ENCODE measurements around the gene INA. TPM values are rescaled to one million over a fixed set of nuclear protein-coding genes. Genes with fewer than 3 reads are reported as not detected.
"Not testable (repeated sequence)": the region's sequence is repeated elsewhere in the genome, so short reads cannot be mapped to it uniquely, and the experiment has no call there.

INA gene
- total RNA-seq, 5 donors from 2014 or later (not counting 1 experiment from before 2014, with no cell fraction given), result not detected

DNA sequence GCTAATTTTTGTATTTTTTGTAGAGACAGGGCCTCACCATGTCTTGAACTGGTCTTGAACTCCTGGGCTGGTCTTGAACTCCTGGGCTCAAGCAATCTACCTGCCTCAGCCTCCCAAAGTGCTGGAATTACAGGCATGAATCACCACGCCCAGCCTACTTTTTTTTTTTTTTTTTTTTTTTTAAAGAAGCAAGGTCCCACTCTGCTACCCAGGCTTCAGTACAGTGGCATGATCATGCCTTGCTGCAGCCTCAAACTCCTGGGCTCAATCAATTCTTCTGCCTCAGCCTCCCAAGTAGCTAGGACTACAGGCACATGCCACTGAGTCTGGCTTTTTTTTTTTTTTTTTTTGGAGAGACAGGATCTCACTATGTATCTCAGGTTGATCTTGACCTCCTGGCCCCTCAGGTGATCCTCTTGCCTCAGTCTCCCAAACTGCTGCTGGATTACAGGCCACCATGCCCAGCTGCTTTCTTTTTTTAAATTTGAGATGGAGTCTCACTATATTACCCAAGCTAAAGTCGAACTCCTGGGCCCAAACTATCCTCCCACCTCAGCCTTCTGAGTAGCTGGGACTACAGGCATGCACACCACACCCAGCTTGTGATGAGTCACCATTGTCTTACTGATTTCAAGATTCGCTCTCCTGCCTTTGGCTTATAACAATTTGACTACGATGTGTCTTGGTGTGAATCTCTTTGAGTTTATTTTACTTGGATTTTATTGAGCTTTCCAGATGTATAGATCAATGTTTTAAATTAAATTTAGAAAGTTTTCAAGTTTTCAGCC is 22.2 kb upstream of the INA start:
- H3K4me1 Mint-ChIP-seq, result peaks cover 0 to 2% (median 2%) of the 10 kb centered on the region in 3 donors

GRCh38 chr10:103256613-103257012 is 20.3 kb upstream of the INA start:
- no peaks in the 10 kb centered on the region for H3K4me1 Mint-ChIP-seq
- H3K27ac Mint-ChIP-seq, result no peak overlapping the region
- no CpG with 5 or more reads among the region's 1 CpG for WGBS (ENCODE audit: insufficient coverage)
- peaks cover 9% of the 10 kb centered on the region for H3K36me3 Mint-ChIP-seq
- DNase-seq (no peak), ATAC-seq (replicated peaks in 1 of 4) (no peak)
- ChIA-PET POLR2A (no interaction called here), CTCF (interaction anchor here in 1 of 2 donors (0.6 kb wide), 1 partner anchor 22 kb away, joined by 5 read pairs; no protein-coding TSS in a partner anchor)
- H3K4me3 Mint-ChIP-seq, result no peak overlapping the region
- Histone ChIP-seq H3K36me3 (ENCODE audit: control insufficient read depth in 2 of 2, extremely low read depth in 1 of 2, insufficient read depth in 1 of 2, low read length in 1 of 2) (no peaks in the 10 kb centered on the region), H3K27ac (ENCODE audit: low read length) (no peak overlapping the region), H3K27me3 (replicated peaks in 1 of 2; ENCODE audit: control insufficient read depth in 2 of 2, extremely low read depth in 1 of 2, insufficient read depth in 2 of 2, low read length in 1 of 2) (peaks cover 0 to 7% of the 10 kb centered on the region in 2 experiments), H3K4me3 (ENCODE audit: control insufficient read depth in 1 of 2, extremely low read depth in 1 of 2, low read length in 1 of 2) (no peak overlapping the region), H3K9me3 (no peaks in the 10 kb centered on the region), H3K4me1 (ENCODE audit: control insufficient read depth in 1 of 2, extremely low read depth in 1 of 2, insufficient read depth in 2 of 2, low read length in 2 of 2) (no peaks in the 10 kb centered on the region)
- H3K9me3 Mint-ChIP-seq, result peaks cover 3 to 14% (median 7%) of the 10 kb centered on the region in 3 donors
- peaks cover 18 to 19% of the 10 kb centered on the region in 2 donors for H3K27me3 Mint-ChIP-seq

More for the DNA sequence above, 22.2 kb upstream of the INA start:
- ChIA-PET CTCF (interaction anchor here in 1 of 2 donors (0.6 kb wide), 1 partner anchor 417 kb away, joined by 3 read pairs; the partner anchor contains the start of gene CYP17A1), POLR2A (no interaction called here)
- Histone ChIP-seq H3K4me1 (ENCODE audit: control insufficient read depth in 1 of 2, extremely low read depth in 1 of 2, insufficient read depth in 2 of 2, low read length in 2 of 2) (no peaks in the 10 kb centered on the region), H3K27ac (ENCODE audit: low read length) (no peak overlapping the region), H3K4me3 (ENCODE audit: control insufficient read depth in 1 of 2, extremely low read depth in 1 of 2, low read length in 1 of 2) (no peak overlapping the region), H3K27me3 (replicated peaks in 1 of 2; ENCODE audit: control insufficient read depth in 2 of 2, extremely low read depth in 1 of 2, insufficient read depth in 2 of 2, low read length in 1 of 2) (peaks cover 0 to 3% of the 10 kb centered on the region in 2 experiments), H3K9me3 (no peaks in the 10 kb centered on the region), H3K36me3 (ENCODE audit: control insufficient read depth in 2 of 2, extremely low read depth in 1 of 2, insufficient read depth in 1 of 2, low read length in 1 of 2) (no peaks in the 10 kb centered on the region)
- DNase-seq (no peak), ATAC-seq (replicated peaks in 1 of 4) (no peak)
- Mint-ChIP-seq H3K27me3 (peaks cover 6 to 7% of the 10 kb centered on the region in 2 donors), H3K4me3 (no peak overlapping the region), H3K27ac (no peak overlapping the region), H3K36me3 (peaks cover 7% of the 10 kb centered on the region), H3K9me3 (peaks cover 0 to 7% (median 0%) of the 10 kb centered on the region in 3 donors)
- WGBS (ENCODE audit: insufficient coverage), result 100% methylated on average over 1 of the region's 4 CpGs

- Mint-ChIP-seq H3K4me3 (no peak overlapping the region), H3K27me3 (peaks cover 24 to 25% of the 10 kb centered on the region in 2 donors), H3K27ac (peak overlapping the region in 1 of 2 donors; percentile 43), H3K4me1 (no peaks in the 10 kb centered on the region), H3K36me3 (peaks cover 9% of the 10 kb centered on the region), H3K9me3 (peaks cover 3 to 19% (median 7%) of the 10 kb centered on the region in 3 donors)
- H3K36me3 ChIP-seq (ENCODE audit: control insufficient read depth in 2 of 2, extremely low read depth in 1 of 2, insufficient read depth in 1 of 2, low read length in 1 of 2), result no peaks in the 10 kb centered on the region
- peaks cover 0 to 11% of the 10 kb centered on the region in 2 experiments for H3K27me3 ChIP-seq (replicated peaks in 1 of 2; ENCODE audit: control insufficient read depth in 2 of 2, extremely low read depth in 1 of 2, insufficient read depth in 2 of 2, low read length in 1 of 2)
- DNase-seq (no peak), ATAC-seq (replicated peaks in 1 of 4) (no peak)
- ChIA-PET CTCF (no interaction called here), POLR2A (no interaction called here)
- no peaks in the 10 kb centered on the region for H3K4me1 ChIP-seq (ENCODE audit: control insufficient read depth in 1 of 2, extremely low read depth in 1 of 2, insufficient read depth in 2 of 2, low read length in 2 of 2)
- H3K9me3 ChIP-seq, result no peaks in the 10 kb centered on the region
- no peak overlapping the region for H3K4me3 ChIP-seq (ENCODE audit: control insufficient read depth in 1 of 2, extremely low read depth in 1 of 2, low read length in 1 of 2)
- H3K27ac ChIP-seq (ENCODE audit: low read length), result no peak overlapping the region
These were observed 19.1 kb upstream of the INA start for GRCh38 chr10:103257812-103258211.

DNA sequence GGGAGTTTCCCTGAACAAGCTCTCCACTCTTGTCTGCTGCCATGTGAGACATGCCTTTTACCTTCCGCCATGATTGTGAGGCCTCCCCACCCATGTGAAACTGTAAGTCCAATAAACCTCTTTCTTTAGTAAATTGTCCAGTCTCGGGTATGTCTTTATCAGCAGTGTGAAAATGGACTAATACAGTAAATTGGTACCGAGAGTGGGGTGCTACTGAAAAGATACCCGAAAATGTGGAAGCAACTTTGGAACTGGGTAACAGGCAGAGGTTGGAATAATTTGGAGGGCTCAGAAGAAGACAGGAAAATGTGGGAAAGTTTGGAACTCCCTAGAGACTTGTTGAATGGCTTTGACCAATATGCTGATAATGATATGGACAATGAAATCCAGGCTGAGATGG is 18.0 kb upstream of the INA start:
- H3K27ac ChIP-seq (ENCODE audit: low read length); ATAC-seq (replicated peaks in 1 of 4); H3K4me3 Mint-ChIP-seq; H3K36me3 Mint-ChIP-seq; H3K9me3 ChIP-seq; H3K4me1 ChIP-seq (ENCODE audit: control insufficient read depth in 1 of 2, extremely low read depth in 1 of 2, insufficient read depth in 2 of 2, low read length in 2 of 2); H3K4me3 ChIP-seq (ENCODE audit: control insufficient read depth in 1 of 2, extremely low read depth in 1 of 2, low read length in 1 of 2); POLR2A ChIA-PET; H3K36me3 ChIP-seq (ENCODE audit: control insufficient read depth in 2 of 2, extremely low read depth in 1 of 2, insufficient read depth in 1 of 2, low read length in 1 of 2); DNase-seq; H3K27ac Mint-ChIP-seq; H3K4me1 Mint-ChIP-seq; CTCF ChIA-PET: not testable (repeated sequence)
- Mint-ChIP-seq H3K9me3 (peaks cover 3 to 19% (median 7%) of the 10 kb centered on the region in 3 donors), H3K27me3 (peaks cover 34 to 36% of the 10 kb centered on the region in 2 donors)
- peaks cover 2 to 11% of the 10 kb centered on the region in 2 experiments for H3K27me3 ChIP-seq (replicated peaks in 1 of 2; ENCODE audit: control insufficient read depth in 2 of 2, extremely low read depth in 1 of 2, insufficient read depth in 2 of 2, low read length in 1 of 2)
- WGBS (ENCODE audit: insufficient coverage), result 89% methylated on average over 3 of the region's 4 CpGs

DNA sequence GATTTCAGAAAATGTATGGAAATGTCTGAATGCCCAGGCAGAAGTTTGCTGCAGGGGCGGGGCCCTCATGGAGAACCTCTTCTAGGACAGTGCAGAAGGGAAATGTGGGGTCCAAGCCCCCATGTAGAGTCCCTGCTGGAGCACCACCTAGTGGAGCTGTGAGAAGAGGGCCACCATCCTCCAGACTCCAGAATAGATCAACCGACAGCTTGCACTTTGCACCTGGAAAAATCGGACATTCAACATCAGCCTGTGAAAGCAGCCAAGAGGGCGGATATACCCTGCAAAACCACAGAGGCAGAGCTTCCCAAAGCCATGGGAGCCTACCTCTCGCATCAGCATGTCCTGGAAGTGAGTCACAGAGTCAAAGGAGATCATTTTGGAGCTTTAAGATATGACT is 16.9 kb upstream of the INA start:
- Mint-ChIP-seq H3K27me3 (peaks cover 39 to 43% of the 10 kb centered on the region in 2 donors), H3K36me3 (peaks cover 9% of the 10 kb centered on the region), H3K9me3 (peaks cover 3 to 19% (median 7%) of the 10 kb centered on the region in 3 donors), H3K27ac (no peak overlapping the region), H3K4me3 (no peak overlapping the region), H3K4me1 (no peaks in the 10 kb centered on the region)
- peaks cover 2 to 14% of the 10 kb centered on the region in 2 experiments for H3K27me3 ChIP-seq (replicated peaks in 1 of 2; ENCODE audit: control insufficient read depth in 2 of 2, extremely low read depth in 1 of 2, insufficient read depth in 2 of 2, low read length in 1 of 2)
- H3K27ac ChIP-seq (ENCODE audit: low read length), result no peak overlapping the region
- ChIA-PET CTCF (no interaction called here), POLR2A (no interaction called here)
- H3K4me3 ChIP-seq (ENCODE audit: control insufficient read depth in 1 of 2, extremely low read depth in 1 of 2, low read length in 1 of 2), result no peak overlapping the region
- H3K36me3 ChIP-seq (ENCODE audit: control insufficient read depth in 2 of 2, extremely low read depth in 1 of 2, insufficient read depth in 1 of 2, low read length in 1 of 2), result no peaks in the 10 kb centered on the region
- ATAC-seq (replicated peaks in 1 of 4) (no peak), DNase-seq (no peak)
- 67% methylated on average over 3 of the region's 5 CpGs for WGBS (ENCODE audit: insufficient coverage)
- no peaks in the 10 kb centered on the region for H3K9me3 ChIP-seq
- H3K4me1 ChIP-seq (ENCODE audit: control insufficient read depth in 1 of 2, extremely low read depth in 1 of 2, insufficient read depth in 2 of 2, low read length in 2 of 2), result no peaks in the 10 kb centered on the region

GRCh38 chr10:103262229-103262628 is 14.7 kb upstream of the INA start:
- Mint-ChIP-seq H3K36me3 (peaks cover 9% of the 10 kb centered on the region), H3K9me3 (peaks cover 3 to 19% (median 7%) of the 10 kb centered on the region in 3 donors), H3K27me3 (peaks cover 53 to 60% of the 10 kb centered on the region in 2 donors), H3K4me3 (no peak overlapping the region), H3K27ac (no peak overlapping the region), H3K4me1 (no peaks in the 10 kb centered on the region)
- H3K4me1 ChIP-seq (ENCODE audit: control insufficient read depth in 1 of 2, extremely low read depth in 1 of 2, insufficient read depth in 2 of 2, low read length in 2 of 2), result no peaks in the 10 kb centered on the region
- H3K27ac ChIP-seq (ENCODE audit: low read length), result no peak overlapping the region
- WGBS (ENCODE audit: insufficient coverage), result no CpG with 5 or more reads among the region's 3 CpGs
- ATAC-seq (replicated peaks in 1 of 4) (no peak), DNase-seq (no peak)
- H3K4me3 ChIP-seq (ENCODE audit: control insufficient read depth in 1 of 2, extremely low read depth in 1 of 2, low read length in 1 of 2), result no peak overlapping the region
- CTCF ChIA-PET, result no interaction called here
- H3K9me3 ChIP-seq, result no peaks in the 10 kb centered on the region
- POLR2A ChIA-PET, result no interaction called here
- H3K36me3 ChIP-seq (ENCODE audit: control insufficient read depth in 2 of 2, extremely low read depth in 1 of 2, insufficient read depth in 1 of 2, low read length in 1 of 2), result no peaks in the 10 kb centered on the region
- H3K27me3 ChIP-seq (replicated peaks in 1 of 2; ENCODE audit: control insufficient read depth in 2 of 2, extremely low read depth in 1 of 2, insufficient read depth in 2 of 2, low read length in 1 of 2), result peaks cover 4 to 30% of the 10 kb centered on the region in 2 experiments
